ENCODE data around the gene CARM1. TPM values are rescaled to one million over a fixed set of nuclear protein-coding genes. Genes with fewer than 3 reads are reported as not detected.

The CARM1 gene
- 16.3 and 18.0 TPM in 2 replicates for total RNA-seq

GRCh38 chr19:10870955-10871603 lies at the start of gene CARM1:
Gene CARM1 (plus strand): TSS chr19:10871553. CDS start chr19:10871703, 150 bp downstream.

DNA sequence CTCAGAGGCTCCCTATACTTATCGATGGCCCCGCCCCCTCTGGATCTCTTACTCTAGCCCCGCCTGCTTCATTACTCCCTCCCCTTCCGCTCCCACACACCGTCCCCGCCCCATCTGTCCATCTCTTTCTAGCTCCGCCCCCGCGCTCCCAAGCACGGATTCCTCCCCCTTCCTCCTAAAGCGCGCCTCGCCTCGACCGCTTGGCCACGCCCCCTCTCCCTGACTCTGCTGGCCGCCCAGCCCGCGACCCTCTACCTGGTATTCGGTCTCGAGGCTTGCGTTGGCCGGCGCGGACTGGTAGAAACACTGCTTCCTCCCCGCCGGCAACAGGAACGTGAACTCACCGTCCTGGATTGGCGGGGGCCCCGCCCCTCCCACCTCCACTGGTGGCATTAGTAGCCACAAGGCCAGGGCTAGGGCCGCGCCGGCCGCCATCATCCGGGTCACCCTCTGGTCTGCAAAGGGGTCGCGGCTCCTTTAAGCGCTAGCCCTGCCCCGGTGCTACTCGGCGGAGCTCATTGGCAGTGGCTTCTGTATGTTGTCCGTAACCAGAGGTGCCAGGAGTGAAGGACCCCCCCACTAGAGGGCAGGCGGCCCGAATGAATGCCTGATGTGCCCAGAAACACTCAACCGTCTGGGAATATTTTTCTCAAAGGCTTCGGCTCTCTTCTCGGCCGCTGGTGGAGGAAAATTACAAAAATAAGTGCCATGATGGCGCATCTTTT lies 35.4 kb upstream of the CARM1 start, which contains the start of gene TMED1:
Gene TMED1 (minus strand): TSS at position 459 of the 725 bp plus-strand sequence. CDS start 21 bp downstream, at position 438.

DNA sequence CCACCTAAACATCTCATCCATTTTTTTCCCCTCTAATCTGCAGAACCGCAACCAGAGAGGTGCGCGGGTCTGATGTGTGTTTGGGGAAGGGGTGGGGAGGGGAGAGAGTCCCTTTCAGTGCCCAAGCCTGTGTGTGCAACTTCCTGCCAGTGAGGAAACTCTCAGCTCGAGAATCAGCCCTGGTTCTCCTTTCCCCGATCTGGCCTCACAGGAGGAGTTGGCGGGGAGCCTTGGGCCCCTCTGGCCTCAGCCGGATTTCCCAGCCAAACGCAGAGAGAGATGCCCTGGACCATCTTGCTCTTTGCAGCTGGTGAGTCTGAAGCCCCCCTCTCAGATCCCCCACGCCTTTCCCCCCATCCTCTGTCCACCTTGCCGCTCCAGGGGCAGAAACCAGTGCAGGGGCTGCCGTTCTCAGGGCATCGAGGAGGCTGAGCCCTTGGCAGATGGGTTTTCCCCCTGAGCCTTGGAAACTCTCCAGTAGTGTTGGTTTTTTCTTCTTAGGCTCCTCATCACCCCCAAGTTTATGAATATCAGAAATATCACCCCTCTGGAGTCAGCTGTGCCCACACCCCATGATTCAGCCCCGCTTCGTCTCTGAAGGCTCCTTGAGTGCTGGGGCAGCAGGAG lies 23.0 kb upstream of the CARM1 start, which contains the start of gene C19orf38:
Gene C19orf38 (plus strand): TSS at position 186 of the 627 bp plus-strand sequence. CDS start 94 bp downstream, at position 280.

GRCh38 chr19:10928563-10929401 lies 57.4 kb downstream of the CARM1 start, which contains the start of the genes TIMM29 and YIPF2:
Gene TIMM29 (plus strand): TSS chr19:10928811. CDS start chr19:10928823, 12 bp downstream.
Gene YIPF2 (minus strand): TSS chr19:10928639. CDS start chr19:10928410, 229 bp downstream.

DNA sequence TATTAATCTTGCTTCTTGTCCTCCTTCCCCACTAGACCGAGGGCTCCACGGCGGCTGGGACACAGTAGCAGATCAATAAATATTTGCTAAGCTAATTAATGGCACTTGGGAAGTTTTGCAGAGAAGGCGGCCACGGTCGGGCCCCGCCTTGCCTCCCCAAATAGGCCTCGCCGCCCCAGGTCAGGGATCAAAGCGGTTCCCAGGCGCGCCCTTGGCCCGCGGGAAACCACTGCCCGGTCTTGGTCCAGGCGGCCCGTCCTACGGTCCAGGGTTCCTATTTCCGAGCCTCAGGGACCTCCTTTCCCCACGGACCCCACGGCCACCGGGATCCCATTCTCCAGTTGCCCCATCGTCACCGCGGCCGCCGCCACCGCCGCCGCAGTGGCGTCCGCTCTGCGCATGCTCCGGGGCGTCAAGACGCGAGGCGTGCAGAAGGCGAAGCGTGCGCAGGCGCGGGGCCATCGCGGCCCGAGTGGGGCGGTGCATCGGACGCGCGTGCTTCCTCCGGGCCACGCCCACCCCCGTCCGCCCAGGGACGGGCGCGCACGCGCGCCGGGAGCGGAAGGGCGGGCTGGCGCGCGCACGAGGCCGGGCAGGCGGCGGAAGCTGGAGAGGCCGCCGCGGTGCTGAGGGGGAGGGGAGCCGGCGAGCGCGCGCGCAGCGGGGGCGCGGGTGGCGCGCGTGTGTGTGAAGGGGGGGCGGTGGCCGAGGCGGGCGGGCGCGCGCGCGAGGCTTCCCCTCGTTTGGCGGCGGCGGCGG lies 89.1 kb downstream of the CARM1 start, which contains the start of gene SMARCA4:
Gene SMARCA4 (plus strand): TSS at position 717 of the 759 bp plus-strand sequence. CDS start 23,122 bp downstream, outside the sequence.

Other genes with a start within 250 kb of the CARM1 start
- 61.0 and 69.5 TPM in 2 replicates for gene SLC44A2, start 246.0 kb upstream of the CARM1 start, total RNA-seq
- gene ILF3, start 217.2 kb upstream of the CARM1 start, total RNA-seq: 73.7 and 99.6 TPM in 2 replicates
- 15.7 and 23.8 TPM in 2 replicates for gene QTRT1, start 170.1 kb upstream of the CARM1 start, total RNA-seq
- gene DNM2, start 153.5 kb upstream of the CARM1 start, total RNA-seq: 87.8 and 88.8 TPM in 2 replicates
- 42.8 and 48.3 TPM in 2 replicates for gene TMED1, start 35.3 kb upstream of the CARM1 start, total RNA-seq
- 0.11 TPM in 1 of 2 replicates, not detected in the other for gene C19orf38, start 23.1 kb upstream of the CARM1 start, total RNA-seq
- 58.5 and 78.9 TPM in 2 replicates for gene YIPF2, start 57.1 kb downstream of the CARM1 start, total RNA-seq
- gene TIMM29, start 57.3 kb downstream of the CARM1 start, total RNA-seq: 32.2 and 32.3 TPM in 2 replicates
- gene SMARCA4, start 89.5 kb downstream of the CARM1 start, total RNA-seq: 36.7 and 40.3 TPM in 2 replicates
- gene LDLR, start 217.9 kb downstream of the CARM1 start, total RNA-seq: 41.0 and 60.8 TPM in 2 replicates

All from dermis lymphatic vessel endothelial cell (primary cell).